ENCODE results near the gene LPP. TPM values are rescaled to one million over a fixed set of nuclear protein-coding genes. Genes with fewer than 3 reads are reported as not detected.

LPP gene
- total RNA-seq, 2 donors from 2014 or later = 52.7 to 56.7 TPM

- no peak overlapping the region for H3K27ac Mint-ChIP-seq
- DNase-seq (ENCODE audit: low spot score) (no peak), ATAC-seq (no peak)
- peaks cover 25 to 34% of the 10 kb centered on the region in 2 donors for H3K4me1 Mint-ChIP-seq (ENCODE audit: low read depth in 2 of 2)
- H3K36me3 Mint-ChIP-seq = no peaks in the 10 kb centered on the region
- no peak overlapping the region for H3K4me3 Mint-ChIP-seq
- H3K9me3 Mint-ChIP-seq = no peaks in the 10 kb centered on the region
- no peaks in the 10 kb centered on the region for H3K27me3 Mint-ChIP-seq
These were observed 431.2 kb downstream of the LPP start for GRCh38 chr3:188584958-188585689.

- ATAC-seq = no peak
- peak overlapping the region; percentile 48 to 84 for H3K27ac Mint-ChIP-seq
- DNase-seq (ENCODE audit: low spot score) = no peak
- no peaks in the 10 kb centered on the region for H3K27me3 Mint-ChIP-seq
- peak overlapping the region; percentile 43 for H3K4me3 Mint-ChIP-seq
- H3K9me3 Mint-ChIP-seq = no peaks in the 10 kb centered on the region
- H3K4me1 Mint-ChIP-seq (ENCODE audit: low read depth in 2 of 2) = peaks cover 20 to 30% of the 10 kb centered on the region in 2 donors
- peaks cover 4% of the 10 kb centered on the region for H3K36me3 Mint-ChIP-seq
These were observed 435.1 kb downstream of the LPP start for GRCh38 chr3:188589071-188589470.

- Mint-ChIP-seq H3K36me3 (peaks cover 4% of the 10 kb centered on the region), H3K4me3 (no peak overlapping the region), H3K9me3 (no peaks in the 10 kb centered on the region), H3K27me3 (no peaks in the 10 kb centered on the region), H3K4me1 (ENCODE audit: low read depth in 2 of 2) (peaks cover 20 to 26% of the 10 kb centered on the region in 2 donors), H3K27ac (peak overlapping the region in 1 of 2 donors; percentile 35)
- ATAC-seq (no peak), DNase-seq (ENCODE audit: low spot score) (no peak)
These were observed 435.8 kb downstream of the LPP start for GRCh38 chr3:188589771-188590170.

- no peak for DNase-seq (ENCODE audit: low spot score)
- no peaks in the 10 kb centered on the region for H3K9me3 Mint-ChIP-seq
- no peaks in the 10 kb centered on the region for H3K27me3 Mint-ChIP-seq
- H3K4me3 Mint-ChIP-seq = no peak overlapping the region
- no peak for ATAC-seq
- peaks cover 19 to 20% of the 10 kb centered on the region in 2 donors for H3K4me1 Mint-ChIP-seq (ENCODE audit: low read depth in 2 of 2)
- peaks cover 4% of the 10 kb centered on the region for H3K36me3 Mint-ChIP-seq
- peak overlapping the region in 1 of 2 donors; percentile 52 for H3K27ac Mint-ChIP-seq
These were observed 436.6 kb downstream of the LPP start for GRCh38 chr3:188590557-188590956.

- Mint-ChIP-seq H3K4me3 (no peak overlapping the region), H3K4me1 (ENCODE audit: low read depth in 2 of 2) (peaks cover 13 to 18% of the 10 kb centered on the region in 2 donors), H3K27ac (no peak overlapping the region), H3K27me3 (no peaks in the 10 kb centered on the region), H3K9me3 (no peaks in the 10 kb centered on the region), H3K36me3 (peaks cover 4% of the 10 kb centered on the region)
- ATAC-seq = no peak
- DNase-seq (ENCODE audit: low spot score) = no peak
These were observed 440.2 kb downstream of the LPP start for GRCh38 chr3:188594139-188594538.

GRCh38 chr3:188595890-188596376 lies 442.0 kb downstream of the LPP start:
- H3K4me3 Mint-ChIP-seq = no peak overlapping the region
- H3K9me3 Mint-ChIP-seq = no peaks in the 10 kb centered on the region
- H3K27ac Mint-ChIP-seq = peak overlapping the region; percentile 29 to 34
- peaks cover 4% of the 10 kb centered on the region for H3K36me3 Mint-ChIP-seq
- H3K4me1 Mint-ChIP-seq (ENCODE audit: low read depth in 2 of 2) = peaks cover 11 to 14% of the 10 kb centered on the region in 2 donors
- DNase-seq (ENCODE audit: low spot score) (no peak), ATAC-seq (no peak)
- H3K27me3 Mint-ChIP-seq = no peaks in the 10 kb centered on the region

- DNase-seq (ENCODE audit: low spot score) = no peak
- Mint-ChIP-seq H3K9me3 (no peaks in the 10 kb centered on the region), H3K27me3 (no peaks in the 10 kb centered on the region), H3K4me1 (ENCODE audit: low read depth in 2 of 2) (peaks cover 7 to 10% of the 10 kb centered on the region in 2 donors), H3K36me3 (peaks cover under 1% of the 10 kb centered on the region), H3K4me3 (no peak overlapping the region), H3K27ac (no peak overlapping the region)
- ATAC-seq = no peak
These were observed 444.9 kb downstream of the LPP start for GRCh38 chr3:188598894-188599293.

- Mint-ChIP-seq H3K9me3 (peaks cover 8% of the 10 kb centered on the region), H3K4me1 (ENCODE audit: low read depth in 2 of 2) (peaks cover 13 to 17% of the 10 kb centered on the region in 2 donors), H3K4me3 (no peak overlapping the region), H3K27me3 (no peaks in the 10 kb centered on the region), H3K36me3 (no peaks in the 10 kb centered on the region), H3K27ac (no peak overlapping the region)
- DNase-seq (ENCODE audit: low spot score) (no peak), ATAC-seq (no peak)
These were observed 448.2 kb downstream of the LPP start for GRCh38 chr3:188602111-188602510.

GRCh38 chr3:188602620-188603019 lies 448.7 kb downstream of the LPP start:
- H3K27ac Mint-ChIP-seq = no peak overlapping the region
- H3K36me3 Mint-ChIP-seq = no peaks in the 10 kb centered on the region
- no peak overlapping the region for H3K4me3 Mint-ChIP-seq
- ATAC-seq = no peak
- H3K9me3 Mint-ChIP-seq = peaks cover 8% of the 10 kb centered on the region
- H3K27me3 Mint-ChIP-seq = no peaks in the 10 kb centered on the region
- DNase-seq (ENCODE audit: low spot score) = no peak
- H3K4me1 Mint-ChIP-seq (ENCODE audit: low read depth in 2 of 2) = peaks cover 14 to 17% of the 10 kb centered on the region in 2 donors

GRCh38 chr3:188604651-188605050 lies 450.7 kb downstream of the LPP start:
- no peaks in the 10 kb centered on the region for H3K27me3 Mint-ChIP-seq
- no peak overlapping the region for H3K4me3 Mint-ChIP-seq
- H3K9me3 Mint-ChIP-seq = peaks cover 20% of the 10 kb centered on the region
- DNase-seq (ENCODE audit: low spot score) (no peak), ATAC-seq (no peak)
- peaks cover 17 to 20% of the 10 kb centered on the region in 2 donors for H3K4me1 Mint-ChIP-seq (ENCODE audit: low read depth in 2 of 2)
- H3K36me3 Mint-ChIP-seq = peaks cover 13% of the 10 kb centered on the region
- peak overlapping the region in 1 of 2 donors; percentile 1 for H3K27ac Mint-ChIP-seq

- Mint-ChIP-seq H3K27ac (peak overlapping the region in 1 of 2 donors; percentile 1), H3K36me3 (peaks cover 13% of the 10 kb centered on the region), H3K4me1 (ENCODE audit: low read depth in 2 of 2) (peaks cover 17 to 20% of the 10 kb centered on the region in 2 donors), H3K4me3 (no peak overlapping the region), H3K27me3 (no peaks in the 10 kb centered on the region), H3K9me3 (peaks cover 20% of the 10 kb centered on the region)
- no peak for DNase-seq (ENCODE audit: low spot score)
- ATAC-seq = no peak
These were observed 451.3 kb downstream of the LPP start for GRCh38 chr3:188605231-188605630.

GRCh38 chr3:188605905-188606304 lies 451.9 kb downstream of the LPP start:
- ATAC-seq = no peak

GRCh38 chr3:188607805-188608315 lies 453.9 kb downstream of the LPP start:
- ATAC-seq (no peak), DNase-seq (ENCODE audit: low spot score) (no peak)
- peaks cover 13% of the 10 kb centered on the region for H3K36me3 Mint-ChIP-seq
- peaks cover 20% of the 10 kb centered on the region for H3K9me3 Mint-ChIP-seq
- H3K27ac Mint-ChIP-seq = peak overlapping the region in 1 of 2 donors; percentile 61
- peaks cover 17 to 27% of the 10 kb centered on the region in 2 donors for H3K4me1 Mint-ChIP-seq (ENCODE audit: low read depth in 2 of 2)
- no peaks in the 10 kb centered on the region for H3K27me3 Mint-ChIP-seq
- H3K4me3 Mint-ChIP-seq = no peak overlapping the region

More at GRCh38 chr3:188605905-188606304, 451.9 kb downstream of the LPP start:
- H3K27me3 Mint-ChIP-seq = no peaks in the 10 kb centered on the region
- peaks cover 20% of the 10 kb centered on the region for H3K9me3 Mint-ChIP-seq
- H3K4me3 Mint-ChIP-seq = no peak overlapping the region
- peaks cover 13% of the 10 kb centered on the region for H3K36me3 Mint-ChIP-seq
- no peak overlapping the region for H3K27ac Mint-ChIP-seq
- no peak for DNase-seq (ENCODE audit: low spot score)
- peaks cover 17 to 20% of the 10 kb centered on the region in 2 donors for H3K4me1 Mint-ChIP-seq (ENCODE audit: low read depth in 2 of 2)

GRCh38 chr3:188608401-188608800 lies 454.4 kb downstream of the LPP start:
- H3K36me3 Mint-ChIP-seq = peaks cover 13% of the 10 kb centered on the region
- no peak overlapping the region for H3K4me3 Mint-ChIP-seq
- DNase-seq (ENCODE audit: low spot score) (no peak), ATAC-seq (no peak)
- peaks cover 20% of the 10 kb centered on the region for H3K9me3 Mint-ChIP-seq
- peaks cover 17 to 27% of the 10 kb centered on the region in 2 donors for H3K4me1 Mint-ChIP-seq (ENCODE audit: low read depth in 2 of 2)
- peak overlapping the region in 1 of 2 donors; percentile 61 for H3K27ac Mint-ChIP-seq
- H3K27me3 Mint-ChIP-seq = no peaks in the 10 kb centered on the region
